Right renal cortex interstitium (tissue), 3 donors: ENCODE results near the gene ERC1. TPM values are rescaled to one million over a fixed set of nuclear protein-coding genes. Genes with fewer than 3 reads are reported as not detected.
"Not testable (repeated sequence)": the region's sequence is repeated elsewhere in the genome, so short reads cannot be mapped to it uniquely, and the experiment has no call there.

Experiments
- DNase-seq, 3 donors: peaks; one replicate each; pipeline ENCODE4 v3.0.0-alpha.2; 2013; ENCODE audit warnings: low read depth in 3 of 3, low spot score in 2 of 3
- polyA plus RNA-seq, 3 donors: library from polyadenylated mRNA; unstranded; fragments of 120-200 nt; gene quantifications; one replicate each; pipeline ENCODE4 v1.2.1, GENCODE V29; 2013; ENCODE audit not compliant: insufficient read length in 3 of 3

Gene ERC1
- polyA plus RNA-seq, 3 donors: 39.5 to 44.9 (median 40.3) TPM

DNA sequence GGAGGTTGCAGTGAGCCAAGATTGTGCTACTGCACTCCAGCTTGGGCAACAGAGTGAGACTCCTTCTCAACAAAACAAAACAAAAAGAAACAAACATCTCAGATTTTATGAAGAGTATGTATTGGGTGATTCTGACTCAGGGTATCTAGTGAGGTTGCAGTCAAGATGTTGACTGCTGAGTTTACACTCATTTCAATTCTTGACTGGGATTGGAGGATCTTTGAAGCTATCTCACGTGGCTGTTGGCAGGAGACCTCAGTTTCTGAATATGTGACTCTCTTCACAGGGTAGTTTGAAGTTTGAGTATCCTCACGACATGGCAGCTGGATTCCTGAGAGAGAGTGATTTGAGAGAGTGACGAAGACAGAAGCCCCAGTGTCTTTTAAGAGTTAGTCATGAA is 29.4 kb downstream of the ERC1 start:
- DNase-seq: no peak

DNA sequence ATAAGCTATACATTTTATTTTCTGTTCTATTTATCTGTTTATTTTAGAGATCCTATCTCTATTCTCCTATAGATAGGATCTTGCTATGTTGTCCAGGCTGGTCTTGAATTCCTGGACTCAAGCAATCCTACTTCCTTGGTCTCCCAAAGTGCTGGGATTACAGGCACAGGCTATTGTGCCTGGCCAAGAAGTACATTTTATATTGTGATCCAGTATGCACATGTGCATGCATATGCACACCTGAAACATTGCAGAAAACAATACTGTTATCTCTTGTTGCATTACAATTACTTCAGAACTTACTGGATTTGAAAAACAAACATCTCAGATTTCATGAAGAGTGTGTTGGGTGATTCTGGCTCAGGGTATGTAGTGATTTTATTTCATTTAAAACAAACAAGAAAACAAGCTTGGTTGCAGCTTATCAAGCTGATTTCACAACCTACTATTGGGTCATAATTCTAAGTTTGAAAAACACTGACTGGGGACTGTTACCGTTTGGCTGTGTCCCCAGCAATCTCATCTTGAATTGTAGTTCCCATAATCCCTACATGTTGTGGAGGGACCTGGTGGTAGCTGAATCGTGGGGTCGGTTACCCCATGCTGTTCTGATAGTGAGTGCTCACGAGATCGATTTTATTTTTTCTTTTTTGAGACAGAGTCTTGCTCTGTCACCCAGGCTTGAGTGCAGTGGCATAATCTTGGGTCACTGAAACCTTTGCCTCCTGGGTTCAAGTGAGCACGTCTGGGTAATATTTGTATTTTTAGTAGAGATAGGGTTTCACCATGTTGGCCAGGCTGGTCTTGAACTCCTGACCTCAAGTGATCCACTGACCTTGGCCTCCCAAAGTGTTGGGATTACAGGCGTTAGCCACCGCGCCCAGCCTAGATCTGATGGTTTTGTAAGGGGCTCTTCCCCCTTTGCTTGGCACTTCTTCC is 31.3 kb downstream of the ERC1 start:
- no peak for DNase-seq

- no peak for DNase-seq
Observed at GRCh38 chr12:1030779-1031178, 39.8 kb downstream of the ERC1 start.

- DNase-seq: no peak
Observed at GRCh38 chr12:1034243-1034642, 43.2 kb downstream of the ERC1 start.

DNA sequence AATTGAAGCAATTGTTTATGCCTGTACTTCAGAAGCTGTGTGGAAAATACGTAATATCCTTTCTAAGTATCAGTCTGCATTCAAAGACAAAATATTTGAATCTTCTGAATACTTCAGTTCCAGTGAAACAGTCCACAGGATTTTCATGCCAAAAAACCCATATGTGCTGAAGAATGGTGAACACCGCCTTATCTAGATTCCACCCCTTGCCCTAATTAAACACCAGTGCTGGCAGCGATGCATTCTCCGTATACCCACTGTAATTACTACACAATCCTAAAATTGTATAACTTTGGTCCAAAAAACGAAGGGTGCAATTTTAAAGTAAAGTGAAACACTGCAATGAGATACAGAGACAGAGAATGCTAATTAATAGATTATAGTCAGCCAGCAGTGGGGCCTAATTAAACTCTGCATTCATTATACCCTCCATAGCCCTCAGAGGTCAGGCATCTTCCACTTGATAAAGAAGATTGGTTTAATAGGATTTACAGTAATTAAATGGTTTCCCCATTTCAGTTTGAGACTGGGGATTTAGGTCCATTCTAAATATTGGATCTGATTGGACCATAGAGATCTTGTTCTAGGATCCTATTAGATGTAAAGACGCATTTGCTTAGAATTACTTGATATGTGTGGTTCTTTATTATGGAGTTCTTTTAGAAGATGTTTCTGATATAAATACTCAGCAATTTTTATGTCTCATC is 43.9 kb downstream of the ERC1 start:
- no peak for DNase-seq

- DNase-seq: no peak
Observed at GRCh38 chr12:1041478-1041877, 50.5 kb downstream of the ERC1 start.

GRCh38 chr12:1044199-1044598 is 53.2 kb downstream of the ERC1 start:
- no peak for DNase-seq

DNA sequence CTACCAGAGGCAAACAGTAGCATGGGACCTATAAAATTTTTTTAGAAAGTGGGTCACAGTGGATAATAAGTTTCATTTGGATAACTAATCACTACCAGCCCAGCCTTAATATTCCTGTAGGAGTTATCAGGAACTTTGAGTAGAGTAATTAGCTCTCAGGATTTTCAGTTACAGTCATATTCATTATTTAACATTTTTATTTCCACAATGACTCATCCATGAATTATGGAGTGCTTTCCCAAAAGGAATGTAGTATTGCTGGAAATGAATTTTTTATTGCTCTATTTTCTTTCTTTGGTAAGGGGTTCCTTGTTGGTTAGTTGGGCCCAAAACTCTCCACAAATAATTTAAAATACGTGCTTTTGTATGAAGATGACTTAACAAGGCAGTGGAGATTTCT is 53.7 kb downstream of the ERC1 start:
- DNase-seq: no peak

DNA sequence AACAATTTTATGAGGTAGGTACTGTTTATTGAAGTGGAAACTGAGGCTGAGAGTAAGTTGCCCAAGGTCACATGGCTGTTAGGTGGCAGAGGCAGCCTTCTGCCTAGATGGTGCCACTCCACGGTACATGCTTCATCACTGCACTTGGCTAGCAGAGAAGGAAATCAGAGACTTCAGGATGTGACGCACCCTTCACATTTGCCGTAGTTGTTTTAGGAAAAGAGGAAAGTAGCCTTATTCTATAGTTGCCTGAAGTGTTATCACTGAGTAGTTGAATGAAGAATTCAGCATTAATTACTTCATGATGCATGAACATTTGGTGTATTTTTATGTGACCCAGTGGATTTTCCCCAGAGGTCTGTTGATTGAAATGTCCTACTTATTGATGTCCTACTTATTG is 55.7 kb downstream of the ERC1 start:
- DNase-seq: no peak

DNA sequence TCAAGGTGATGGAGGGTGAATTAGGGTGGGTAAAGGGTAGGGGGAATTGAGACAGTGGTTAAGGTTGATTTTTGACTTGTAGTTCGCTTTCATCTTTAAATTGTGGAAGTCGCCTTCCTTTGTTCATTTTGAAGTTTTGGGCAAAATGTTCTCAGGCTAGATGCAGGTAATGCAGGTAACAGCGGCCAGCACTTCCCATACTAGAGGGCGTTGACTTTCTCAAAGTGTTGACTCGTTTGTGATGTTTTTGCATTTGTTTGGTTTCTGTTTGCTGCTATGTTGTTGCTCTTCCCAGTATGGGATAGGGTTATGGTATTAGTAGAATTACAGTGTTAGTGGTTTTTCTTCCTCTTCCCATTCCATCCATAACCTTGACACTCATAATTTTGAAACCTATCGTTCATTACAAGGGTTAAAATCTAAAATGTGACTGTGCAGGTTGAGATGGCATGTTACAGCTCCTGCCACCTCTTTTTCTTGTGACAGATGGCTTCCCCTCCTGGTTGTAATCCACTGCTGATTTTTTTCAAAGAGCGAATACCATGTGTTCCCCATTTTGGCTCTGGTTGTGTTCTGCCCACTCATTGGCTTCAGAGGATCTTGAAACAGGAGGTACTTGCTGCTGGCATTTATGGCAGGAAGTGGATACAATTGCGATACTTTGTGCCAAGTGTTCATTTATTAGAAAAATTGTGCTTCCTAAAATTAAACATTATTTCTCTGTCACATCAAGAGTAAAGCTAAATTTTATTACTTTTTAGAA is 57.1 kb downstream of the ERC1 start:
- no peak for DNase-seq

DNA sequence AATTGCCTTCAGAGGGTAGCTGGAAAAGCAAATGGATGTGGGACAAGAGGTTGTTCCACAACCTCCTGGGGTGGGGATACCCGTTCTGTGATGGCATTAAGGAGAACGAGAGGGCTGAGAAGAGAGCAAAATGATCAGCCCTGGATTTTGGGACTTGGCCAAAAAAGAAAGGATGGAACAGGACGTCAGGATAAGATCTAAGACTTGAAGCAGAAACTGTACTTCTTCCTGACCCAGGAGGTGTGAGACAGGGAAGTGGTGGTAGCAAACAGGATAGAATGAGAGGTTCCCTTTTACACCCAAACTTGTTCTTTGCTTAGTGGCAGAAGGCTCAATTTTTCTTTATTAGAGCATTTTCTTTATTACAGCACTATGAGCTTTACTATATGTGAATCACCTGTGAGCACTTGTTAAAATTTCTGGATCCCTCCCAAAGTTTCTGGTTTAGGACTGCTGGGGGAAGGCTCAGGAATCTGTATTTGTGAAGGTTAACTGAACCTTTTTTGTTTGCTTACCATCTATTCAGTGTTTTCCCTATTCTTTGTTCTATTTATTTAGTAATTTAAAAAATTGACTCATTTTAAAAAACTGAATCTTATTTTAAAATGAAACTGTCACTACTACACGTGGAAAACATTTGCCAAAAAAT is 59.2 kb downstream of the ERC1 start:
- DNase-seq: no peak

DNA sequence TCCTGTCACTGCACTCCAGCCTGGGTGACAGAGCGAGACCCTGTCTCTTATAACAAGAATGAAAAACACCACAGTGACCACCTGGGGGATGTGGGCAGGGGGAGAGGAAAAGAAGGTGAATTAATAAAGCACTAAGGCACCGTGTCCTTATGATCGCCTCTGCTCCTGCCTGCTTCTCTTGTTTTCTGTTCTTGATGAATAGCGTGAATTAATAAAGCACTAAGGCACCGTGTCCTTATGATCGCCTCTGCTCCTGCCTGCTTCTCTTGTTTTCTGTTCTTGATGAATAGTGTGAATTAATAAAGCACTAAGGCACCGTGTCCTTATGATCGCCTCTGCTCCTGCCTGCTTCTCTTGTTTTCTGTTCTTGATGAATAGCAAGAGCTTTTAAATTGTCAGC is 60.6 kb downstream of the ERC1 start:
- not testable (repeated sequence) for DNase-seq

- no peak for DNase-seq
Observed at GRCh38 chr12:1053690-1054089, 62.7 kb downstream of the ERC1 start.

DNA sequence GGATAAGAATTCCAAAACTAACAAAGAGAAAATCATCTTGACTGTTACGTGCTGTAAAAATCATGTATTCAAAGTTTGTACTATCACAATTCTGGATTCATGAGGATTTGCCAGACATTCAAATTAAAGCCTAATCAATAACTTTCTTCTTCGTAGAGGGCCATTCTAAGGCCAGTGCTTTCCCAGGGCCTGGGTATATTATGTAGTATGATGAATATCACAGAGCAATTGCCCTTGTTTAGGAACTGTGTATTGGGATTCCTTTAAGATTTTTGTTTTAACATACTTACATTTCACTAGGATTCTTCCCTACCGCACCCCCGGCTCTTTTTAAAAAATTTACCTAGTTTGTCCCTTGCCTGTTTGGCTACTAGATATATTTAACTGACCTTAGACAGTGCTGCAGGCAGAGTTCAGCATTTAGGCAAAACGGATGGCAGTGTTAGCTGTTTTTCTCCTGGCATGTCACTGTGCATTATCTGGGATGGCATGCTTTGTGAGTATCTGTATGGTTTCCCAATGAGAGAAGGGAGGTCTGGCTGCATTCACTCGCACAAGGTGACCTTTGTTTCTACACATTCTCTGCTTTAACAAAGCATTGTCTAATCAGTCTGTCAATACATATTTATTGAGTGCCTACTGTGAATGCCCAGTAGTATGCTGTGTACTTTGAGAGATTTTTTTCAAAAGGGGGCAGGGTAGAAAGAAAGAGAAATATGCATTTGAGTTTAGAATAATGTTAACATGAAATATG is 63.3 kb downstream of the ERC1 start:
- no peak for DNase-seq

GRCh38 chr12:1056390-1056789 is 65.4 kb downstream of the ERC1 start:
- no peak for DNase-seq

DNA sequence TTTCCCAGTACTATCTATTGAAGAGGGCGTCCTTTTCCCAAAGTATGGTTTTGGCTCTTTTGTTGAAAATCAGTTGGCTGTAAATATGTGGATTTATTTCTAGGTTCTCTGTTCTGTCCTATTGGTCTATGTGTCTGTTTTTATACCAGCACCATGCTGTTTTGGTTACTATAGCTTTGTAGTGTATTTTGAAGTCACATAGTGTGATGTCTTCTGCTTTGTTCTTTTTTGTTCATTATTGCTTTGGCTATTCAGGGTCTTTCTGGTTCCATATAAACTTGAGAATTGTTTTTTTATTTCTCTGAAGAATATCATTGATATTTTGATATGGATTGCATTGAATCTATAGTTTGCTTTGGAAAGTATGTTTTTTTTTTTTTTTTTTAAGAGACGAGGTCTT is 67.4 kb downstream of the ERC1 start:
- no peak for DNase-seq

GRCh38 chr12:1059162-1059561 is 68.1 kb downstream of the ERC1 start:
- DNase-seq: no peak

DNA sequence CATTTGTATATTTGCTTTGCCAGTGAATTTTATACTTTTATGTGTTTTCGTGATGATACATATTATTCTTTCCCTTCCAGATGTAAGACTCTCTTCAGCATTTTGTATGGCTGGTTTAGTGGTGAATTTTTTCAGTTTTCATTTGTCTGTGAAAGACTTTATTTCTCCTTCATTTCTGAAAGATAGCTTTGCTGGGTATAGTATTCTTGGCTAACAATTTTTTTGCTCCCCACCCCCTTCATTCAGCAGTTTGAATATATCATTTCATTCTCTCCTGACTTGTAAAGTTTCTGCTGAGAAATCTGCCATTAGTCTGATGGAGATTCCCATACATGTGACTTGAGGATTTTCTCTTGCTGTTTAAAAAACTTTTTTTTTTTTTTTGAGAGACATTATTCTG is 72.8 kb downstream of the ERC1 start:
- DNase-seq: no peak

DNA sequence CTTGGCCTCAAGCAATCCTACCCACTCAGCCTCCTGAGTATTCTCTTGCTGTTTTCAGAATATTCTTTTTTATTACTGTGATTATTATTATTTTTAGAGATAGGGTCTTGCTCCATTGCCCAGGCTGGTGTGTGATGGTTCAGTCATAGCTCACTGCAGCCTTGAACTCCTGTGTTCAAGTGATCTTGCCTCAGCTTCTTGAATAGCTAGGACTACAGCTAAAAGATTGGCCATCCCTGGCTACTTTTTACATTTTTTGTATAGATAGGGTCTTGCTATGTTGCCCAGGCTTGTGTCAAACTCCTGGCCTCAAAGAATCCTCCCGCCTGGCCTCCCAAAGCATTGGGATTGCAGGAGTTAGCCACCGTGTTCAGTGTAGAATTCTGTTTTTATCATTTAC is 73.3 kb downstream of the ERC1 start:
- no peak for DNase-seq

DNA sequence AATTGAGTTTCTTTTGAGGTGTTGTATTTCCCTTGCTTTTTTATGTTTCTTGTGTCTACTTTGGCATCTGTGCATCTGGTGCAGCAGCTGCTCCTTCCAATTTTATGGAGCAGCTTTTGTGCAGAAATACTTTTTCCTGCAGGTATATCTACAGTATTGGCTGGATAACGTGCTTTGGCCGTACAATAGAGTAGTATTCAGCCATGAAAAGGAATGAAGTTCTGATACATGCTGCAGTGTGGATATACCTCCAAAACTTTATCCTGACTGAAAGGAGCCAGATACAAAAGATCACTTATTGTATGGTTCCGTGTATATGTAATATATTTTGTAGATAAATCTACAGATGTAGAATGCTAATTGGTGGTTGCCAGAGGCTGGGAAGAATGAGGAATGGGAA is 74.6 kb downstream of the ERC1 start:
- DNase-seq: no peak
